ENCODE data around the gene TMEM95. TPM values are rescaled to one million over a fixed set of nuclear protein-coding genes. Genes with fewer than 3 reads are reported as not detected.

The TMEM95 gene
- total and polyA plus RNA-seq, 2 donors (not counting 1 experiment from before 2014, with no cell fraction given): 0.25 TPM; not detected in 1

DNA sequence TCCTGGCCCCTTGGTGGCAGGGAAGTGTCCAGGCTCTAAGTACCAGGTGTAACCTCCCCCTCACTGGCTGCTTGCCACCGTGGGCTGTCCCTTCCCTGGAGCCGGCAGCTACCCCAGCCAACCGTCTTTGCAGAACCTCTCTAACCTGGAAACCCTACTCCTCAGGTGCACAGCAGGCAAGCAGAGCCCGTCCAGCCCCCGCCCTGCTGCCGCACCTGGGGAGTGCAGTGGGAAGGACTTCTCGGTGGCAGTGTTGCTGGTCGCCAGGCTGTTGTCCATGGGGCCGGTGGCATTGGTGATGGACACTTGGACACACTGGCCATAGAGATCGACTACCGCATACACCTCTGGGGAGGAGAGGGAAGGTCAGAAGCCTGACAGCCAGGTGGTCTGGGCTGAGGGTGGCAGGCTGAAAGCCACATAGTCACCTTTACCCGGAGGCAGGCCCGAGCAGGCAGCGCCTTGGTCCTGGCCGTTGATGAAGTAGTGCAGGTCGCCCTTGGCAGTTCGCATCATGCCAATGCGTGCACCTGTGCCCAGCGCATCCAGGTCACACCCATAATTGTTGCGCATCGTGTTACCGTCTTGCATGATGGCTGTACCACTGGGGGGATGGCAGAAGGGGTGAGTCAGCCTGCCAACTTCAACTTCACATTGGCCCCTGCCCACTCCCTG is 32.3 kb upstream of the TMEM95 start:
- no peaks in the 10 kb centered on the region for H3K27me3 ChIP-seq (replicated peaks in 1 of 4; ENCODE audit: control extremely low read depth in 1 of 4, control insufficient read depth in 3 of 4, insufficient read depth in 4 of 4, low read length in 3 of 4)
- H3K4me1 ChIP-seq (ENCODE audit: control insufficient read depth in 2 of 2, insufficient read depth in 2 of 2, low read length in 2 of 2): peaks cover 0 to 5% of the 10 kb centered on the region in 2 donors
- Mint-ChIP-seq H3K27me3 (no peaks in the 10 kb centered on the region), H3K4me3 (no peak overlapping the region), H3K27ac (no peak overlapping the region), H3K9me3 (ENCODE audit: insufficient read depth) (no peaks in the 10 kb centered on the region), H3K4me1 (peaks cover 5% of the 10 kb centered on the region)
- no peak overlapping the region for H3K4me3 ChIP-seq (ENCODE audit: control extremely low read depth in 1 of 5, extremely low read depth in 1 of 5, insufficient read depth in 1 of 5, low read depth in 2 of 5, low read length in 4 of 5)
- H3K9me3 ChIP-seq (ENCODE audit: control extremely low read depth in 1 of 3, control insufficient read depth in 2 of 3, insufficient read depth in 1 of 3, low read length in 2 of 3): no peaks in the 10 kb centered on the region
- DNase-seq (no peak), ATAC-seq (ENCODE audit: low read depth) (no peak)
- ChIA-PET POLR2A (no interaction called here), CTCF (interaction anchor here (0.5 to 5.1 kb wide), 9 partner anchors 8 to 44 kb away, joined by 3 to 47 read pairs (median 5); partner anchors contain the start of gene ACAP1)
- TF ChIP-seq EZH2 (IDR thresholded peaks at IDR 0.05; ENCODE audit: borderline replicate concordance, insufficient read depth, low read depth, low read length, poor library complexity, severe bottlenecking) (no peak), CTCF (IDR thresholded peaks at IDR 0.05) (no peak)
- peaks cover 0 to 71% of the 10 kb centered on the region in 2 experiments for H3K36me3 ChIP-seq (replicated peaks in 1 of 2; ENCODE audit: control extremely low read depth in 1 of 2, control insufficient read depth in 1 of 2, extremely low read depth in 1 of 2, insufficient read depth in 2 of 2, low read length in 1 of 2)
- no peak overlapping the region for H3K27ac ChIP-seq (ENCODE audit: low read length in 2 of 2)
- H3K79me2 ChIP-seq (ENCODE audit: control insufficient read depth, insufficient read depth, low read length): peaks cover 26% of the 10 kb centered on the region
- intact Hi-C loops (cut with micrococcal nuclease): no loop called here
- H4K20me1 ChIP-seq (ENCODE audit: control insufficient read depth, insufficient read depth, low read length, poor library complexity, severe bottlenecking): peaks cover 5% of the 10 kb centered on the region
- WGBS (ENCODE audit: insufficient coverage): 99% methylated on average over 20 of the region's 22 CpGs
- H2AFZ ChIP-seq (ENCODE audit: insufficient read depth, low read depth, low read length, poor library complexity, severe bottlenecking): no peak overlapping the region
- no peak overlapping the region for H3K9ac ChIP-seq (ENCODE audit: low read length)
- no peak overlapping the region for H3K4me2 ChIP-seq (replicated peaks; ENCODE audit: low read depth, low read length, poor library complexity, severe bottlenecking)

Measured in B cell (primary cell).